ENCODE results near the gene FKBP8. TPM values are rescaled to one million over a fixed set of nuclear protein-coding genes. Genes with fewer than 3 reads are reported as not detected.
"Not testable (repeated sequence)": the region's sequence is repeated elsewhere in the genome, so short reads cannot be mapped to it uniquely, and the experiment has no call there.

The FKBP8 gene
- 100 to 1,000 TPM; 169 to 174 TPM for total RNA-seq
- long read RNA-seq, transcript FKBP8-213 (9 exons, 1,849 nt) = major isoform, 11 of 27 reads
- long read RNA-seq, transcript FKBP8-201 (9 exons, 1,710 nt) = minor isoform, 8 of 27 reads
- long read RNA-seq, partial matches to known transcripts = 5 of 27 reads
- long read RNA-seq, other reads (novel, unspliced or antisense) = 3 of 27 reads

- intact Hi-C loops (cut with DNase I) = no loop called here
- peak; percentile 98 to 99 for ATAC-seq
- peak; percentile 96 for DNase-seq
These were observed at the start of gene FKBP8 for GRCh38 chr19:18542941-18543813. FKBP8 (minus strand) TSS chr19:18543573; CDS start chr19:18541970, 1,603 bp downstream.

GRCh38 chr19:18592732-18593131 lies 49.4 kb upstream of the FKBP8 start:
- intact Hi-C loops (cut with DNase I) = loop anchor here (5.0 kb wide), 3 partner anchors 80 to 255 kb away; no protein-coding TSS in a partner anchor
- DNase-seq, ATAC-seq: not testable (repeated sequence)

- ATAC-seq (no peak), DNase-seq (no peak)
- intact Hi-C loops (cut with DNase I) = loop anchor here (5.0 kb wide), 3 partner anchors 80 to 255 kb away; no protein-coding TSS in a partner anchor
These were observed 48.5 kb upstream of the FKBP8 start for GRCh38 chr19:18591735-18592385.

- ATAC-seq (no peak), DNase-seq (no peak)
- intact Hi-C loops (cut with DNase I) = loop anchor here (5.0 kb wide), 3 partner anchors 82 to 257 kb away; no protein-coding TSS in a partner anchor
These were observed 47.2 kb upstream of the FKBP8 start for GRCh38 chr19:18590273-18591272.

GRCh38 chr19:18589380-18590272 lies 46.3 kb upstream of the FKBP8 start:
- peak; percentile 71 to 72 for ATAC-seq
- peak; percentile 77 for DNase-seq
- intact Hi-C loops (cut with DNase I) = loop anchor here (5.0 kb wide), 3 partner anchors 83 to 258 kb away; no protein-coding TSS in a partner anchor

GRCh38 chr19:18588611-18589379 lies 45.4 kb upstream of the FKBP8 start, which contains the start of gene REX1BD:
REX1BD (plus strand) TSS chr19:18588798; CDS start chr19:18588802, 4 bp downstream.
- DNase-seq = peak; percentile 91
- ATAC-seq = peak; percentile 91 to 93
- intact Hi-C loops (cut with DNase I) = no loop called here

- intact Hi-C loops (cut with DNase I) = no loop called here
- ATAC-seq (no peak), DNase-seq (no peak)
These were observed 44.7 kb upstream of the FKBP8 start for GRCh38 chr19:18587962-18588610.

- DNase-seq (no peak), ATAC-seq (no peak)
- intact Hi-C loops (cut with DNase I) = no loop called here
These were observed 44.2 kb upstream of the FKBP8 start for GRCh38 chr19:18587561-18587960.

GRCh38 chr19:18586306-18586705 lies 42.9 kb upstream of the FKBP8 start:
- ATAC-seq (no peak), DNase-seq (no peak)
- intact Hi-C loops (cut with DNase I) = no loop called here

- ATAC-seq (no peak), DNase-seq (no peak)
- intact Hi-C loops (cut with DNase I) = no loop called here
These were observed 36.9 kb upstream of the FKBP8 start for GRCh38 chr19:18580311-18580710.

GRCh38 chr19:18577365-18577914 lies 34.1 kb upstream of the FKBP8 start:
- DNase-seq = no peak
- ATAC-seq = no peak
- intact Hi-C loops (cut with DNase I) = no loop called here

GRCh38 chr19:18576383-18576782 lies 33.0 kb upstream of the FKBP8 start:
- DNase-seq (no peak), ATAC-seq (no peak)
- intact Hi-C loops (cut with DNase I) = no loop called here

GRCh38 chr19:18574691-18575291 lies 31.4 kb upstream of the FKBP8 start:
- DNase-seq = no peak
- intact Hi-C loops (cut with DNase I) = loop anchor here in 1 of 2 donors (5.0 kb wide), 1 partner anchor 117 kb away; no protein-coding TSS in a partner anchor
- no peak for ATAC-seq

- intact Hi-C loops (cut with DNase I) = loop anchor here in 1 of 2 donors (5.0 kb wide), 1 partner anchor 114 kb away; no protein-coding TSS in a partner anchor
- peak; percentile 98 for DNase-seq
- ATAC-seq = peak; percentile 96 to 99
These were observed 28.4 kb upstream of the FKBP8 start, which contains the start of gene UBA52 for GRCh38 chr19:18571564-18572344. UBA52 (plus strand) TSS chr19:18571857; CDS start chr19:18573301, 1,444 bp downstream.

Data from left cardiac atrium (tissue), 4 donors.